Vagina (tissue), 2 donors: Measurements from ENCODE around the gene BIRC5.

Source experiments
- POLR2A ChIP-seq, 2 donors: fragments of 450-650 bp; IDR thresholded peaks; one replicate each; pipeline ENCODE4 v1.6.1; 2017; ENCODE audit warnings: antibody characterized with exemption in 2 of 2, mild to moderate bottlenecking in 2 of 2, moderate library complexity in 2 of 2
- POLR2AphosphoS5 ChIP-seq, 2 donors: sonication (generic); formaldehyde crosslinking; IDR thresholded peaks; one replicate each; pipeline ENCODE4 v1.9.0; 2017; ENCODE audit warnings: antibody characterized with exemption in 2 of 2, mild to moderate bottlenecking in 2 of 2, low read depth in 1 of 2; ENCODE audit not compliant: insufficient read depth in 1 of 2
- TF ChIP-seq, protein P1 (sequence below), 3 experiments: fragments of 450-650 bp in 2 of 3; fragments of 200-600 bp in 1 of 3; sonication (generic) in 1 of 3; IDR thresholded peaks; one replicate each; pipeline ENCODE4 v1.5.1; 2017 to 2019; ENCODE audit warnings: antibody characterized with exemption in 3 of 3, mild to moderate bottlenecking in 2 of 3, moderate library complexity in 2 of 3

DNA sequence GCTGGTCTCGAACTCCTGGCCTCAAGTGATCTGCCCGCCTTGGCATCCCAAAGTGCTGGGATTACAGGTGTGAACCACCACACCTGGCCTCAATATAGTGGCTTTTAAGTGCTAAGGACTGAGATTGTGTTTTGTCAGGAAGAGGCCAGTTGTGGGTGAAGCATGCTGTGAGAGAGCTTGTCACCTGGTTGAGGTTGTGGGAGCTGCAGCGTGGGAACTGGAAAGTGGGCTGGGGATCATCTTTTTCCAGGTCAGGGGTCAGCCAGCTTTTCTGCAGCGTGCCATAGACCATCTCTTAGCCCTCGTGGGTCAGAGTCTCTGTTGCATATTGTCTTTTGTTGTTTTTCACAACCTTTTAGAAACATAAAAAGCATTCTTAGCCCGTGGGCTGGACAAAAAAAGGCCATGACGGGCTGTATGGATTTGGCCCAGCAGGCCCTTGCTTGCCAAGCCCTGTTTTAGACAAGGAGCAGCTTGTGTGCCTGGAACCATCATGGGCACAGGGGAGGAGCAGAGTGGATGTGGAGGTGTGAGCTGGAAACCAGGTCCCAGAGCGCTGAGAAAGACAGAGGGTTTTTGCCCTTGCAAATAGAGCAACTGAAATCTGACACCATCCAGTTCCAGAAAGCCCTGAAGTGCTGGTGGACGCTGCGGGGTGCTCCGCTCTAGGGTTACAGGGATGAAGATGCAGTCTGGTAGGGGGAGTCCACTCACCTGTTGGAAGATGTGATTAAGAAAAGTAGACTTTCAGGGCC lies 5.5 kb downstream of the BIRC5 start:
- TF ChIP-seq, protein P1, sequence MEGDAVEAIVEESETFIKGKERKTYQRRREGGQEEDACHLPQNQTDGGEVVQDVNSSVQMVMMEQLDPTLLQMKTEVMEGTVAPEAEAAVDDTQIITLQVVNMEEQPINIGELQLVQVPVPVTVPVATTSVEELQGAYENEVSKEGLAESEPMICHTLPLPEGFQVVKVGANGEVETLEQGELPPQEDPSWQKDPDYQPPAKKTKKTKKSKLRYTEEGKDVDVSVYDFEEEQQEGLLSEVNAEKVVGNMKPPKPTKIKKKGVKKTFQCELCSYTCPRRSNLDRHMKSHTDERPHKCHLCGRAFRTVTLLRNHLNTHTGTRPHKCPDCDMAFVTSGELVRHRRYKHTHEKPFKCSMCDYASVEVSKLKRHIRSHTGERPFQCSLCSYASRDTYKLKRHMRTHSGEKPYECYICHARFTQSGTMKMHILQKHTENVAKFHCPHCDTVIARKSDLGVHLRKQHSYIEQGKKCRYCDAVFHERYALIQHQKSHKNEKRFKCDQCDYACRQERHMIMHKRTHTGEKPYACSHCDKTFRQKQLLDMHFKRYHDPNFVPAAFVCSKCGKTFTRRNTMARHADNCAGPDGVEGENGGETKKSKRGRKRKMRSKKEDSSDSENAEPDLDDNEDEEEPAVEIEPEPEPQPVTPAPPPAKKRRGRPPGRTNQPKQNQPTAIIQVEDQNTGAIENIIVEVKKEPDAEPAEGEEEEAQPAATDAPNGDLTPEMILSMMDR (IDR thresholded peaks at IDR 0.05): no peak
- no peak for TF ChIP-seq POLR2A (IDR thresholded peaks at IDR 0.05)
- TF ChIP-seq POLR2AphosphoS5 (IDR thresholded peaks at IDR 0.05; ENCODE audit: insufficient read depth in 1 of 2, low read depth in 1 of 2): no peak
